Osteocyte (in vitro differentiated cells): ENCODE data around the gene RIN1. TPM values are rescaled to one million over a fixed set of nuclear protein-coding genes. Genes with fewer than 3 reads are reported as not detected.

Source experiments
- DNase-seq: peaks from one replicate; pipeline ENCODE4 v3.0.0; 2021; ENCODE audit warnings: mixed read lengths; ENCODE audit not compliant: unreplicated experiment; ENCODE audit errors: extremely low spot score
- H3K27ac Mint-ChIP-seq: one replicate; pipeline ENCODE4 v1.8.0; 2021; ENCODE audit warnings: mild to moderate bottlenecking, mixed read lengths; ENCODE audit not compliant: unreplicated experiment
- H3K27me3 Mint-ChIP-seq: one replicate; pipeline ENCODE4 v1.8.0; 2021; ENCODE audit warnings: mixed read lengths; ENCODE audit not compliant: unreplicated experiment
- H3K36me3 Mint-ChIP-seq: one replicate; pipeline ENCODE4 v1.8.0; 2021; ENCODE audit warnings: mixed read lengths; ENCODE audit not compliant: unreplicated experiment
- H3K4me1 Mint-ChIP-seq: one replicate; pipeline ENCODE4 v1.8.0; 2021; ENCODE audit warnings: mixed read lengths; ENCODE audit not compliant: unreplicated experiment
- H3K4me3 Mint-ChIP-seq: one replicate; pipeline ENCODE4 v1.8.0; 2021; ENCODE audit warnings: mild to moderate bottlenecking, moderate library complexity, mixed read lengths; ENCODE audit not compliant: unreplicated experiment
- H3K9me3 Mint-ChIP-seq: one replicate; pipeline ENCODE4 v1.8.0; 2021; ENCODE audit warnings: mixed read lengths; ENCODE audit not compliant: unreplicated experiment
- total RNA-seq: library from RNA; stranded (reverse); gene quantifications from 2 replicates; pipeline ENCODE4 v1.2.1, GENCODE V29; 2021
- TF ChIP-seq, protein P1 (sequence below): fragments of 200-600 bp; sonication (generic); IDR thresholded peaks from 2 replicates; pipeline ENCODE4 v1.5.0; 2021; ENCODE audit warnings: antibody characterized with exemption, mild to moderate bottlenecking, moderate library complexity

Gene RIN1
- total RNA-seq, 1 donor from 2014 or later, result 23.6 TPM

- DNase-seq, result no peak
- Mint-ChIP-seq H3K4me3 (no peak overlapping the region), H3K9me3 (no peaks in the 10 kb centered on the region)
Observed at GRCh38 chr11:66339686-66340483, 3.7 kb upstream of the RIN1 start.

GRCh38 chr11:66339162-66339675, 3.0 kb upstream of the RIN1 start:
- peaks cover 10% of the 10 kb centered on the region for H3K36me3 Mint-ChIP-seq
- DNase-seq, result no peak
- no peak overlapping the region for H3K4me3 Mint-ChIP-seq
- TF ChIP-seq, protein P1, sequence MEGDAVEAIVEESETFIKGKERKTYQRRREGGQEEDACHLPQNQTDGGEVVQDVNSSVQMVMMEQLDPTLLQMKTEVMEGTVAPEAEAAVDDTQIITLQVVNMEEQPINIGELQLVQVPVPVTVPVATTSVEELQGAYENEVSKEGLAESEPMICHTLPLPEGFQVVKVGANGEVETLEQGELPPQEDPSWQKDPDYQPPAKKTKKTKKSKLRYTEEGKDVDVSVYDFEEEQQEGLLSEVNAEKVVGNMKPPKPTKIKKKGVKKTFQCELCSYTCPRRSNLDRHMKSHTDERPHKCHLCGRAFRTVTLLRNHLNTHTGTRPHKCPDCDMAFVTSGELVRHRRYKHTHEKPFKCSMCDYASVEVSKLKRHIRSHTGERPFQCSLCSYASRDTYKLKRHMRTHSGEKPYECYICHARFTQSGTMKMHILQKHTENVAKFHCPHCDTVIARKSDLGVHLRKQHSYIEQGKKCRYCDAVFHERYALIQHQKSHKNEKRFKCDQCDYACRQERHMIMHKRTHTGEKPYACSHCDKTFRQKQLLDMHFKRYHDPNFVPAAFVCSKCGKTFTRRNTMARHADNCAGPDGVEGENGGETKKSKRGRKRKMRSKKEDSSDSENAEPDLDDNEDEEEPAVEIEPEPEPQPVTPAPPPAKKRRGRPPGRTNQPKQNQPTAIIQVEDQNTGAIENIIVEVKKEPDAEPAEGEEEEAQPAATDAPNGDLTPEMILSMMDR, result no peak
- H3K4me1 Mint-ChIP-seq, result peaks cover 48% of the 10 kb centered on the region
- no peaks in the 10 kb centered on the region for H3K27me3 Mint-ChIP-seq
- H3K27ac Mint-ChIP-seq, result peak overlapping the region; percentile 100
- no peaks in the 10 kb centered on the region for H3K9me3 Mint-ChIP-seq

More at GRCh38 chr11:66339686-66340483, 3.7 kb upstream of the RIN1 start:
- TF ChIP-seq, protein P1, result no peak
- peaks cover 53% of the 10 kb centered on the region for H3K4me1 Mint-ChIP-seq
- H3K27me3 Mint-ChIP-seq, result no peaks in the 10 kb centered on the region
- no peak overlapping the region for H3K27ac Mint-ChIP-seq
- peaks cover 10% of the 10 kb centered on the region for H3K36me3 Mint-ChIP-seq

DNA sequence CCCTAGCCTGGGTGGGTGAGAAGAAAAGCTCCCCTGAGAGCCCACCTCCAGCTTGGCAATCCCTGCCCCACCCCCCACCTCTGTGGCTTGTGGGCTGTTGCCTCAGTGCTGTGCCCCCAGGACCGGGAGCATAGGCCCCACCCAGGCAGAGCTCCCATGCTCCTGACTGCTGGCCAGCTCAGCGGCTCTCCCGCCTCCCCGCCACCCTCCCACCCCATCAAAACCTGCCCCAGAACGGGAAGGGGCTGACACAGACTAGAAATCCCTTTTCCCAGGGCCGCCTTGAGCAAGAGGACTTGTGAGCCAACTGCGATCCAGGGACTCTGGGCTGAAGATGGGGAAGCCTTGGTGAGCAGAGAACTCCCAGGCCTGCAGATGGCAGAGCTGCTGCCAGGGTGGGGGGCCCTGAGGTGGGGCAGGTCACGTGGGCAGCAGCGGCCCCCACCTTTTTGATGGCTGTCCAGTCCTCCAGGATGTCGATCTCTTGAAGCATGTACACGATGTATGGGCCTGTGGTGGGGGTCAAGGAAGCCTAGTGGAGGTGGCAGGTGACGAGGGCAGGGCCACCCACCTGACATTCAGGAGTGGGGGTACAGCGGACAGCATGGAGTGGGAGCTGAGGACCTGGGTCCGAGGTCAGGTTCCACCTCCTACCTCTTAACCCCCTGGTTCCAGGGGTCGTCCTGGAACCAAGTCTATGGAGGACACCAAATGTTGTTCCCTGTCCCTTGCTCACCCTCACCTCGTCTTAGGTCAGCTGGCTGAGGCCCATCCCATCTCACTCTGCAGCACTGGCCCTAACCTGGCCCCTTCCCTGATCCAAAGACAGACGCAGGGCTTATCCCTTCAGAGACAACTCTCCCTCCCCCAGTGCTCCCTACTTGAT, 2.3 kb upstream of the RIN1 start:
- no peaks in the 10 kb centered on the region for H3K27me3 Mint-ChIP-seq
- H3K27ac Mint-ChIP-seq, result peak overlapping the region; percentile 100
- H3K4me1 Mint-ChIP-seq, result peaks cover 43% of the 10 kb centered on the region
- H3K4me3 Mint-ChIP-seq, result no peak overlapping the region
- TF ChIP-seq, protein P1, result no peak
- H3K36me3 Mint-ChIP-seq, result peaks cover 10% of the 10 kb centered on the region
- no peaks in the 10 kb centered on the region for H3K9me3 Mint-ChIP-seq
- no peak for DNase-seq

GRCh38 chr11:66337103-66337899, 1.1 kb upstream of the RIN1 start:
- H3K4me1 Mint-ChIP-seq, result peaks cover 39% of the 10 kb centered on the region
- peak overlapping the region; percentile 100 for H3K27ac Mint-ChIP-seq
- no peaks in the 10 kb centered on the region for H3K27me3 Mint-ChIP-seq
- peak overlapping the region; percentile 99 for H3K4me3 Mint-ChIP-seq
- H3K36me3 Mint-ChIP-seq, result peaks cover 15% of the 10 kb centered on the region
- no peaks in the 10 kb centered on the region for H3K9me3 Mint-ChIP-seq
- TF ChIP-seq, protein P1, result peak; percentile 8
- peak; percentile 86 for DNase-seq
